Measurements from ENCODE around the gene MTMR12.

- TF ChIP-seq, protein P1, sequence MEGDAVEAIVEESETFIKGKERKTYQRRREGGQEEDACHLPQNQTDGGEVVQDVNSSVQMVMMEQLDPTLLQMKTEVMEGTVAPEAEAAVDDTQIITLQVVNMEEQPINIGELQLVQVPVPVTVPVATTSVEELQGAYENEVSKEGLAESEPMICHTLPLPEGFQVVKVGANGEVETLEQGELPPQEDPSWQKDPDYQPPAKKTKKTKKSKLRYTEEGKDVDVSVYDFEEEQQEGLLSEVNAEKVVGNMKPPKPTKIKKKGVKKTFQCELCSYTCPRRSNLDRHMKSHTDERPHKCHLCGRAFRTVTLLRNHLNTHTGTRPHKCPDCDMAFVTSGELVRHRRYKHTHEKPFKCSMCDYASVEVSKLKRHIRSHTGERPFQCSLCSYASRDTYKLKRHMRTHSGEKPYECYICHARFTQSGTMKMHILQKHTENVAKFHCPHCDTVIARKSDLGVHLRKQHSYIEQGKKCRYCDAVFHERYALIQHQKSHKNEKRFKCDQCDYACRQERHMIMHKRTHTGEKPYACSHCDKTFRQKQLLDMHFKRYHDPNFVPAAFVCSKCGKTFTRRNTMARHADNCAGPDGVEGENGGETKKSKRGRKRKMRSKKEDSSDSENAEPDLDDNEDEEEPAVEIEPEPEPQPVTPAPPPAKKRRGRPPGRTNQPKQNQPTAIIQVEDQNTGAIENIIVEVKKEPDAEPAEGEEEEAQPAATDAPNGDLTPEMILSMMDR (conservative IDR thresholded peaks at IDR 0.05; ENCODE audit: low read length): no peak
- TF ChIP-seq EZH2phosphoT487 (IDR thresholded peaks at IDR 0.05; ENCODE audit: borderline replicate concordance, low read depth, low read length): no peak
These were observed 2.7 kb upstream of the MTMR12 start for GRCh38 chr5:32315221-32316014.
